Measurements from ENCODE around the gene XKR3.

DNA sequence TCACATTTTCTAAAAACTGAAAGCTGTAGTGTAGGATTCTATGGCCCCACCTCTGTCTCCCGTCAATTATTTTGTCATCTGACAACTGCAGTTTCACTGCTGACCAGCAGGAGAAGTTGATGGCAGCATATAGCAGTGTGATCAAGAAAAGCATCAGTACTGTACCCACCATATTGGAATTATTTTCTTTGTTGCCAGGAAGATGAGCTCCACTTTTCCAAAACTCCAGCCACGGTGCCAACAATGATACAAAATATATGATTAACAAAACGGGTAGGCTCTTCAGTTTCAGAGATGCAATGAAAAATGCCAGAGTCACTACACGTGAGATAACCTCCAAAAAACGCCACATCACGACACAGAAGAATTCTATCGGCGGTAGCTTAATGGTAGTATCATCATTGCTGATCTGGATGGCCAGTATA lies 41.3 kb downstream of the XKR3 start:
- TF ChIP-seq, protein P1, sequence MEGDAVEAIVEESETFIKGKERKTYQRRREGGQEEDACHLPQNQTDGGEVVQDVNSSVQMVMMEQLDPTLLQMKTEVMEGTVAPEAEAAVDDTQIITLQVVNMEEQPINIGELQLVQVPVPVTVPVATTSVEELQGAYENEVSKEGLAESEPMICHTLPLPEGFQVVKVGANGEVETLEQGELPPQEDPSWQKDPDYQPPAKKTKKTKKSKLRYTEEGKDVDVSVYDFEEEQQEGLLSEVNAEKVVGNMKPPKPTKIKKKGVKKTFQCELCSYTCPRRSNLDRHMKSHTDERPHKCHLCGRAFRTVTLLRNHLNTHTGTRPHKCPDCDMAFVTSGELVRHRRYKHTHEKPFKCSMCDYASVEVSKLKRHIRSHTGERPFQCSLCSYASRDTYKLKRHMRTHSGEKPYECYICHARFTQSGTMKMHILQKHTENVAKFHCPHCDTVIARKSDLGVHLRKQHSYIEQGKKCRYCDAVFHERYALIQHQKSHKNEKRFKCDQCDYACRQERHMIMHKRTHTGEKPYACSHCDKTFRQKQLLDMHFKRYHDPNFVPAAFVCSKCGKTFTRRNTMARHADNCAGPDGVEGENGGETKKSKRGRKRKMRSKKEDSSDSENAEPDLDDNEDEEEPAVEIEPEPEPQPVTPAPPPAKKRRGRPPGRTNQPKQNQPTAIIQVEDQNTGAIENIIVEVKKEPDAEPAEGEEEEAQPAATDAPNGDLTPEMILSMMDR (IDR thresholded peaks at IDR 0.05): no peak
- no peak for TF ChIP-seq POLR2A (IDR thresholded peaks at IDR 0.05)

All from esophagus squamous epithelium (tissue), 4 donors.